Mesothelial cell of epicardium (in vitro differentiated cells): ENCODE data around the gene POLH. TPM values are rescaled to one million over a fixed set of nuclear protein-coding genes. Genes with fewer than 3 reads are reported as not detected.
"Not testable (repeated sequence)": the region's sequence is repeated elsewhere in the genome, so short reads cannot be mapped to it uniquely, and the experiment has no call there.

ENCODE experiments used
- DNase-seq, 2 experiments: peaks; one replicate each; pipeline ENCODE4 v3.0.0; 2021; ENCODE audit warnings: low spot score in 2 of 2; ENCODE audit not compliant: unreplicated experiment in 2 of 2
- H3K27ac Mint-ChIP-seq: 2 replicates; pipeline ENCODE4 v1.8.0; 2021; ENCODE audit warnings: mixed read lengths
- H3K27me3 Mint-ChIP-seq: 2 replicates; pipeline ENCODE4 v1.8.0; 2021; ENCODE audit warnings: low read depth, mixed read lengths
- H3K36me3 Mint-ChIP-seq: 2 replicates; pipeline ENCODE4 v1.8.0; 2021; ENCODE audit warnings: mixed read lengths
- H3K4me1 Mint-ChIP-seq: 2 replicates; pipeline ENCODE4 v1.8.0; 2021; ENCODE audit warnings: mixed read lengths
- H3K4me3 Mint-ChIP-seq: 2 replicates; pipeline ENCODE4 v1.8.0; 2021; ENCODE audit warnings: mild to moderate bottlenecking, moderate library complexity, mixed read lengths
- H3K9me3 Mint-ChIP-seq: 2 replicates; pipeline ENCODE4 v1.8.0; 2021; ENCODE audit warnings: mixed read lengths
- total RNA-seq: library from RNA; stranded (reverse); gene quantifications from 3 replicates; pipeline ENCODE4 v1.2.1, GENCODE V29; 2021
- TF ChIP-seq, protein P1 (sequence below): fragments of 200-600 bp; sonication (generic); IDR thresholded peaks from one replicate; pipeline ENCODE4 v1.5.0; 2021; ENCODE audit warnings: antibody characterized with exemption; ENCODE audit not compliant: unreplicated experiment

The POLH gene
- total RNA-seq, 1 donor from 2014 or later = 21.8 TPM

DNA sequence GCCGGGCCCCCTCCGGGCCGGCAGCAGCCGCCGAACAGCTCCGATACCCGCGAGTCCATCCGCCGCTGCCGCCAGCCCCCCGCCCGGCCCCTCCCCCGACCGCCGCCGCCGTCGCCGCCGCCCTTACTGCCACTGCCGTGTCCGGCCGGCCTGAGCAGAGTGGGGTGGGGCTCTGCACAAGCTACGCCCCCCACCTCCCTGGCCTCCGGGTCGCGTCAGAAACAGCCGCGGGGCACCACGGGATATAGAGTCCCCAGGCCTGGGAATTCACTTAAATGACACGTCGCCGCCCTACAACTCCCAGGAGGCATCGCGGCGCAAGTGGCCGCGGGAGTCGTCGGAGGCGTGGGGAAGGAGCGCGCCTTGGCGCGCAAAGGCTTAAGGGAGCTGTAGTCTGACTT, 53.1 kb downstream of the POLH start, which contains the start of gene GTPBP2:
Gene GTPBP2 (minus strand): TSS at position 161 of the 401 bp plus-strand sequence. CDS start 102 bp downstream, at position 59.
- DNase-seq = peak; percentile 93 to 96
- Mint-ChIP-seq H3K27ac (peak within 1 kb of the TSS; percentile 99), H3K4me1 (peaks cover 24% of the 10 kb centered on the region), H3K9me3 (no peaks in the 10 kb centered on the region), H3K4me3 (peak within 1 kb of the TSS; percentile 91), H3K36me3 (peaks cover 16% of the 10 kb centered on the region), H3K27me3 (no peaks in the 10 kb centered on the region)
- TF ChIP-seq, protein P1, sequence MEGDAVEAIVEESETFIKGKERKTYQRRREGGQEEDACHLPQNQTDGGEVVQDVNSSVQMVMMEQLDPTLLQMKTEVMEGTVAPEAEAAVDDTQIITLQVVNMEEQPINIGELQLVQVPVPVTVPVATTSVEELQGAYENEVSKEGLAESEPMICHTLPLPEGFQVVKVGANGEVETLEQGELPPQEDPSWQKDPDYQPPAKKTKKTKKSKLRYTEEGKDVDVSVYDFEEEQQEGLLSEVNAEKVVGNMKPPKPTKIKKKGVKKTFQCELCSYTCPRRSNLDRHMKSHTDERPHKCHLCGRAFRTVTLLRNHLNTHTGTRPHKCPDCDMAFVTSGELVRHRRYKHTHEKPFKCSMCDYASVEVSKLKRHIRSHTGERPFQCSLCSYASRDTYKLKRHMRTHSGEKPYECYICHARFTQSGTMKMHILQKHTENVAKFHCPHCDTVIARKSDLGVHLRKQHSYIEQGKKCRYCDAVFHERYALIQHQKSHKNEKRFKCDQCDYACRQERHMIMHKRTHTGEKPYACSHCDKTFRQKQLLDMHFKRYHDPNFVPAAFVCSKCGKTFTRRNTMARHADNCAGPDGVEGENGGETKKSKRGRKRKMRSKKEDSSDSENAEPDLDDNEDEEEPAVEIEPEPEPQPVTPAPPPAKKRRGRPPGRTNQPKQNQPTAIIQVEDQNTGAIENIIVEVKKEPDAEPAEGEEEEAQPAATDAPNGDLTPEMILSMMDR = no peak

- Mint-ChIP-seq H3K4me3 (peak overlapping the region; percentile 91), H3K4me1 (peaks cover 24% of the 10 kb centered on the region), H3K27me3 (no peaks in the 10 kb centered on the region), H3K9me3 (no peaks in the 10 kb centered on the region), H3K36me3 (peaks cover 13% of the 10 kb centered on the region), H3K27ac (peak overlapping the region; percentile 99)
- DNase-seq = peak; percentile 85 to 92
- TF ChIP-seq, protein P1 = no peak
Observed at GRCh38 chr6:43629505-43630300, 53.7 kb downstream of the POLH start.

GRCh38 chr6:43630980-43631619, 55.1 kb downstream of the POLH start:
- TF ChIP-seq, protein P1 = no peak
- Mint-ChIP-seq H3K4me3 (no peak overlapping the region), H3K27ac (peak overlapping the region; percentile 90), H3K36me3 (peaks cover 7% of the 10 kb centered on the region), H3K27me3 (no peaks in the 10 kb centered on the region), H3K4me1 (peaks cover 29% of the 10 kb centered on the region), H3K9me3 (no peaks in the 10 kb centered on the region)
- no peak for DNase-seq

- H3K27ac Mint-ChIP-seq, H3K27me3 Mint-ChIP-seq, H3K36me3 Mint-ChIP-seq: not testable (repeated sequence)
Observed at GRCh38 chr6:43633002-43633401, 57.0 kb downstream of the POLH start.

DNA sequence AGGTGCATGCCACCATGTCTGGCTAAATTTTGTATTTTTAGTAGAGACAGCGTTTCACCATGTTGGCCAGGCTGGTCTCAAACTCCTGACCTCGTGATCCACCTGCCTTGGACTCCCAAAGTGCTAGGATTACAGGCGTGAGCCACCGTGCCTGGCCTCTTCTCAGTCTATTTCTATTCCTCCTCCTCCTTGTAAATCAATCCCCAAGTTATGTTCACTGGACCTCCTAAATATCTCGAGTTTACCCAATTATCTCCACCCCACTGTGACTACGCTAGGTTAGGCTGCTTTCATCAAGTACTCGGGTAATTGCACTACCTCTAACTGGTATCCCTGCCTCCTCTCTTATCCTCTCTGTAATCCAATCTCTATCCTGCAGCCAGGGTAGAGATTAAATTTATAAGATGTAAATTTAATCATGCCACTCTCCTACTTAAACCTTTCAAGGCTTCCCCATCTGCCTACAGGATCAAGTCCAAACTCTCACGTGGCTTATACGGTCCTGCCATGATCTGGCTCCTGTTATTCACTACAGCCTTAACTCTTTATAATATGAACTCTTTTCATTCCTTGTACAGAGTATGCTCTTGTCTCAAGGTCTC, 58.8 kb downstream of the POLH start:
- no peak for DNase-seq
- H3K9me3 Mint-ChIP-seq = no peaks in the 10 kb centered on the region
- H3K36me3 Mint-ChIP-seq = peaks cover 8% of the 10 kb centered on the region
- TF ChIP-seq, protein P1 = no peak
- H3K4me1 Mint-ChIP-seq = peaks cover 27% of the 10 kb centered on the region
- H3K27me3 Mint-ChIP-seq = no peaks in the 10 kb centered on the region
- H3K27ac Mint-ChIP-seq = no peak overlapping the region
- H3K4me3 Mint-ChIP-seq = peak overlapping the region; percentile 96

More at GRCh38 chr6:43633002-43633401, 57.0 kb downstream of the POLH start:
- peaks cover 24% of the 10 kb centered on the region for H3K4me1 Mint-ChIP-seq
- H3K9me3 Mint-ChIP-seq, H3K4me3 Mint-ChIP-seq, DNase-seq: not testable (repeated sequence)
